NCI-H1092 treated with DMSO at 0.1 percent for 48 hours (cell line): ENCODE measurements around the gene KIF26B.
"Not testable (repeated sequence)": the region's sequence is repeated elsewhere in the genome, so short reads cannot be mapped to it uniquely, and the experiment has no call there.

Experiments used
- DNase-seq: peaks from one replicate; lab custom pipeline; 2025; lab: John Stamatoyannopoulos, UW

KIF26B gene

GRCh38 chr1:245388687-245389086 is 233.9 kb downstream of the KIF26B start:
- no peak for DNase-seq

- DNase-seq = no peak
These were observed 235.1 kb downstream of the KIF26B start for GRCh38 chr1:245389873-245390272.

- no peak for DNase-seq
These were observed 236.2 kb downstream of the KIF26B start for GRCh38 chr1:245390975-245391374.

- no peak for DNase-seq
These were observed 238.9 kb downstream of the KIF26B start for GRCh38 chr1:245393694-245394093.

- DNase-seq = no peak
These were observed 240.9 kb downstream of the KIF26B start for GRCh38 chr1:245395680-245396079.

GRCh38 chr1:245396615-245397014 is 241.8 kb downstream of the KIF26B start:
- DNase-seq = no peak

- no peak for DNase-seq
These were observed 243.0 kb downstream of the KIF26B start for GRCh38 chr1:245397771-245398170.

GRCh38 chr1:245398180-245398579 is 243.4 kb downstream of the KIF26B start:
- no peak for DNase-seq

GRCh38 chr1:245401881-245402587 is 247.2 kb downstream of the KIF26B start:
- DNase-seq = no peak

- DNase-seq = not testable (repeated sequence)
These were observed 248.2 kb downstream of the KIF26B start for GRCh38 chr1:245402998-245403397.

GRCh38 chr1:245404527-245404926 is 249.7 kb downstream of the KIF26B start:
- peak; percentile 11 for DNase-seq

- DNase-seq = no peak
These were observed 250.2 kb downstream of the KIF26B start for GRCh38 chr1:245404952-245405351.

GRCh38 chr1:245406426-245406825 is 251.6 kb downstream of the KIF26B start:
- no peak for DNase-seq

- no peak for DNase-seq
These were observed 253.2 kb downstream of the KIF26B start for GRCh38 chr1:245407983-245408382.

- DNase-seq = no peak
These were observed 254.8 kb downstream of the KIF26B start for GRCh38 chr1:245409341-245410195.

- DNase-seq = no peak
These were observed 256.7 kb downstream of the KIF26B start for GRCh38 chr1:245411245-245412036.

- DNase-seq = no peak
These were observed 257.5 kb downstream of the KIF26B start for GRCh38 chr1:245412306-245412705.

GRCh38 chr1:245416781-245417180 is 262.0 kb downstream of the KIF26B start:
- no peak for DNase-seq

- DNase-seq = no peak
These were observed 263.3 kb downstream of the KIF26B start for GRCh38 chr1:245418077-245418476.

GRCh38 chr1:245419461-245419978 is 264.7 kb downstream of the KIF26B start:
- no peak for DNase-seq

GRCh38 chr1:245419989-245420388 is 265.2 kb downstream of the KIF26B start:
- no peak for DNase-seq

GRCh38 chr1:245420926-245421325 is 266.1 kb downstream of the KIF26B start:
- DNase-seq = no peak
